ENCODE data around the gene ZNF729.
"Not testable (repeated sequence)": the region's sequence is repeated elsewhere in the genome, so short reads cannot be mapped to it uniquely, and the experiment has no call there.

Gene ZNF729

DNA sequence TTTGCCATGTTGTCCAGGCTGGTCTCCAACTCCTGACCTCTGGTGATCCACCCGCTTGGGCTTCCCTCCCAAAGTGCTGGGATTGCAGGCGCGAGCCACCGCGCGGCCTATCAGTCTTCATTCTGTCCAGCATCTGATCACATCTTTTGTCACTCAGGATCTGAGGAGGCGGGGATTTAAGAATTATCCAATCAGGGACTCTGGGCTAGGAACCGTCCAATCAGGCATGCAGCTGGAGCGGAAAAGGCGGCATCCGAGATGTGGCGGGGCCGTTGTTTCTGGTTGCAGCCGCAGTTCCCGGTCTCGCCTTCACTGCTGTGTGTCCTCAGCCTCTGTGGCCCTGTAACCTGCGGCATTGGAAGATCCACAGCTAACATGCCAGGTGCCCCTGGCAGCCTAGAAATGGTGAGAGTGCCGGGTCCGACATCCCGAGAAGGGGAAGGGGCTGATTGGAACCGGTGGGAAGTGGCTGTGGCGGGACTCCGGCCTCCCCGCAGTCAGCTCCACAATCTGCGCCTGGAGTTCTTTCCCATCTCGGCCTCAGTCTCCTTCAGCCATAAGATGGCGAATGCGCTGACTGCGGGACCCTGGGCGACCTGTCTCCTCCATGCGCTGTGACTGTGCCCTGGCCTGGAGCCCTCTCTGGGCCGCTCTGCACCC, at the start of gene ZNF729:
Gene ZNF729 (plus strand): TSS at position 291 of the 660 bp plus-strand sequence. CDS start 85 bp downstream, at position 376.
- DNase-seq (ENCODE audit: low read depth in 2 of 2) = no peak

DNA sequence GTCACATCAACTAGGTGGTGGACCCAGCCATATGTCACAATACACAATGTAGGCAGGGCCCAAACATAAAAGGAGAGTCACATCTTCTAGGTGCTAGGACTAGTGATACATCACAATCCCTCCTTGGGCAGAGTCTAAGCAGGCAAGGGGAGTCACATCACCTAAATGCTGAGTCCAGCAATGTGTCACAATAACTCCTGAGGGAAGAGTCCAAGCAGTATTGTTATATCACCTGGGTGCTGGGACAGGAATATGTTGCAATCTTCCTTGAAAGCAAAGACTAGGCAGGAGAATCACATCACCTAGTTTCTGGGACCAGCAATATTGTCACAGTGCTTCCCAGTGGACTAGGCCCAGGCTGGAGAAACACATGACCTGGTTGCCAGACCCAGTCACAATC, 29.4 kb upstream of the ZNF729 start:
- DNase-seq (ENCODE audit: low read depth in 2 of 2) = no peak

GRCh38 chr19:22257381-22257780, 28.9 kb upstream of the ZNF729 start:
- no peak for DNase-seq (ENCODE audit: low read depth in 2 of 2)

GRCh38 chr19:22257916-22258315, 28.3 kb upstream of the ZNF729 start:
- no peak for DNase-seq (ENCODE audit: low read depth in 2 of 2)

GRCh38 chr19:22260499-22260898, 25.7 kb upstream of the ZNF729 start:
- DNase-seq (ENCODE audit: low read depth in 2 of 2) = no peak

DNA sequence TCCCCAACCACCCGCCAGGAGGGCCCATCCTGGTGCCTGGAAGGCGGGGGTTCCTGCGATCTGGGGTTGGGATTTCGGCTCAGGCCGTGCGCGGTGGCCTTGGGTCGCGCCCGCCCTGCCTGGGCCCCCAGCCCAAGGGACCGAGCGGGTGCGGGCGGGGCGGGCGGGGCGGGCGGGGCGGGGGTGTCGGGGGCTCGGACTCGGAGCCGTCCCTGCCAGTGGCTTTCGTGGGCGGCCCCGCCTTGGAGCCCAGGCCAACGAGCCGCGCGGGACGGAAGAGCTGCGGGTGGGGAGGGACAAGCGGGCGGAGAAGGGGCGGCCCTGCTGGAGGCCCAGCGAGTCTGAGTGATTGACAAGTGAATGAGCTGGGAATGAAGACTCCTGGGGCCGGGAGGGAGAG, 24.6 kb upstream of the ZNF729 start:
- no peak for DNase-seq (ENCODE audit: low read depth in 2 of 2)

DNA sequence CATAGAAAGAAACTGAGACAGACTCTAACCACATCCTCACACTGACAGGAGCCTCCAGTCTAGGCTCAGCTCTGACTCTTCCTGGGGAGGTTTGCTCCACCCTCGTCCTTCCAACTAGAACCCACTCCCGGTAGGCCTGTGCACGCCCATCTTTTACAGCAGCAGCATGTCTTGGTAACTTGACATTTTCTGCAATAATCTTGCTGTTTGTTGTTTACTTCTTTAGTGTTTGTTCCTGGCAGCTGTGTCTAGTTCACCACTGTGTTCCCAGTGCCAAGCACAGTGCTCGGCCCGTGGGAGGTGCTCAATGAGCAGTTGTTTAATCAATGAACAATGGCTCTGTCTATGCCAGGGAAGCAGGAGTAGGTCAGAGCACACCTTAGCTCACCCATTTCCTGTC, 23.1 kb upstream of the ZNF729 start:
- no peak for DNase-seq (ENCODE audit: low read depth in 2 of 2)

DNA sequence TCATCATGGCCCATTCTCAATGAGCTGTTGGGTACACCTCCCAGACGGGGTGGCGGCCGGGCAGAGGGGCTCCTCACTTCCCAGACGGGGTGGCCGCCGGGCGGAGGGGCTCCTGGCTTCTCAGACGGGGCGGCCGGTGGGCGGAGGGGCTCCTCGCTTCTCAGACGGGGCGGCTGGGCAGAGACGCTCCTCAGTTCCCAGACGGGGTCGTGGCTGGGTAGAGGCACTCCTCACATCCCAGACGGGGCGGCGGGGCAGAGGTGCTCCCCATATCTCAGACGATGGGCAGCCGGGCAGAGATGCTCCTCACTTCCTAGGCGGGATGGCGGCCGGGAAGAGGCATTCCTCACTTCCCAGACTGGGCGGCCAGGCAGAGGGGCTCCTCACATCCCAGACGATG, 35.3 kb downstream of the ZNF729 start:
- DNase-seq (ENCODE audit: low read depth in 2 of 2) = not testable (repeated sequence)

GRCh38 chr19:22326219-22326618, 40.0 kb downstream of the ZNF729 start:
- no peak for DNase-seq (ENCODE audit: low read depth in 2 of 2)

GRCh38 chr19:22327321-22327720, 41.1 kb downstream of the ZNF729 start:
- no peak for DNase-seq (ENCODE audit: low read depth in 2 of 2)

DNA sequence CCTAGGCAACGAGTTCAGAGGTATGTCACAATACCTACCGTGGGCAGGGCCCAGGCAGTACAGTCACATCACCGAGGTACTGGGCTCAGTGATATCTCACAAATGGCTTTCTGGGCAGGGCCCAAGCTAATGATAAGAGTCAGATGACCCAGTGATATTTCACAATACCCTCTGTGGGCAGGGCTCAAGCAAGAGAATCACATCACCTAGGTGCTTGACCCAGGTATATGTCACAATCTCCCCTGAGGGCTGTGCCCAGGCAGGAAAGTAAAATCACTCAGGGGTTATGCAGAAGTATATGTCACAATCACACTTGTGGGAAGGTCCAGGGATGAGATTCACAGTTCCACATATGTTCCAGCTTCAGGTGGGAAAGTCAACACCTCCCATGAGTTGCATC, 45.3 kb downstream of the ZNF729 start:
- no peak for DNase-seq (ENCODE audit: low read depth in 2 of 2)

GRCh38 chr19:22332924-22333323, 46.7 kb downstream of the ZNF729 start:
- DNase-seq (ENCODE audit: low read depth in 2 of 2) = no peak

DNA sequence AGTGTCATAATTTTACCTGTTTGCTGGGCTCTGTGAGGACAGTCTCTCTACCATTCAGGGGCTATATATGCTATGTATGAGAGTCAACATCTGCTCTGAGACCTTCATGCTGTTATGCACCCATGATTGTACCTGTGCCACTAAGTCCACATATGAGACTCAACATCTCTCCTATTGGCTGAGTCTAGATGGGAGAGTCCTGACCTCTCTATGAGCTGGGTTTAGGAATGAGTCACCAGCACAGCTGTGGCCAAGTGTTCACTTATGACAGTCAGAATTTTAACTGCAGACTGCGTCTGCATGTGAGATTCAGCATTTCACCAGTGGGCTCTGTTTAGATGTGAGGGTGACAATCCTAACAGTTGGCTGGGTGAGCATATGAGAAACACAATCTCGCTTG, 49.5 kb downstream of the ZNF729 start:
- DNase-seq (ENCODE audit: low read depth in 2 of 2) = no peak

DNA sequence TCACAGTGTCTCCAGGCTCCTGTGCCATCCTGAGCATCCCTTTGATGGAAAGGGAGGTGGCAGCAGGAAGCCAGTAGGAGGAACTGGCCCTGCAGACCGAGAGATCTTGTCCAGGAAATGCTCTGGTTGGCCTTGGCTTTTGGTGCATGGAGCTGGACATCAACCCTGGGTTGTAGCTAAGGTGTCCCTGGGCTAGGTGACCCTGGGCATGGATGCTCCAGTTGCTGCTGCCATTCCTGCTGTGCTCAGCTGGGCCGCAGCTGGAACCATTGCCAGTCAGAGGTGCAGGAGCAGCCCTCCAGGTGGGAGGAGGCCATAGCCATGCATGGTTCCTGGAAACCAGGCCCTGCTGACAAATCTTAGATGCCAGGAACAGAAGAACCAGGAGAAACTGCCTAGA, 68.4 kb downstream of the ZNF729 start:
- no peak for DNase-seq (ENCODE audit: low read depth in 2 of 2)

Data from stimulated activated CD8-positive, alpha-beta memory T cell treated with anti-CD3 and anti-CD28 coated beads, Interleukin-7, amount 100 ng/mL, for 4 hours (primary cell).